HG02852 (cell line): ENCODE measurements around the gene FKTN.

Experiments used
- ATAC-seq: cut with Tn5 transposase; IDR thresholded peaks from one replicate; pipeline ENCODE4 v1.9.1; 2021; ENCODE audit warnings: mild to moderate bottlenecking, moderate library complexity; ENCODE audit not compliant: unreplicated experiment

The FKTN gene

GRCh38 chr9:105632807-105633206, 74.9 kb downstream of the FKTN start:
- ATAC-seq, result no peak

GRCh38 chr9:105633411-105633810, 75.5 kb downstream of the FKTN start:
- ATAC-seq, result no peak

GRCh38 chr9:105636331-105636730, 78.4 kb downstream of the FKTN start:
- no peak for ATAC-seq

GRCh38 chr9:105637787-105638395, 80.0 kb downstream of the FKTN start:
- no peak for ATAC-seq

GRCh38 chr9:105639936-105640335, 82.0 kb downstream of the FKTN start:
- ATAC-seq, result no peak

GRCh38 chr9:105643795-105644194, 85.9 kb downstream of the FKTN start:
- no peak for ATAC-seq

- ATAC-seq, result no peak
Measured at GRCh38 chr9:105646879-105647594, 89.1 kb downstream of the FKTN start.

- no peak for ATAC-seq
Measured at GRCh38 chr9:105647595-105648349, 89.8 kb downstream of the FKTN start.

- no peak for ATAC-seq
Measured at GRCh38 chr9:105651806-105652205, 93.9 kb downstream of the FKTN start.

- ATAC-seq, result peak; percentile 82
Measured at GRCh38 chr9:105656131-105656921, 98.4 kb downstream of the FKTN start.

GRCh38 chr9:105658351-105658750, 100.4 kb downstream of the FKTN start:
- no peak for ATAC-seq

- ATAC-seq, result no peak
Measured at GRCh38 chr9:105661011-105661410, 103.1 kb downstream of the FKTN start.

- peak; percentile 87 for ATAC-seq
Measured at GRCh38 chr9:105662184-105663104, 104.5 kb downstream of the FKTN start, which contains the start of gene TAL2. Gene TAL2 (plus strand): TSS chr9:105662457. CDS start chr9:105662497, 40 bp downstream.

- no peak for ATAC-seq
Measured at GRCh38 chr9:105663914-105664313, 106.0 kb downstream of the FKTN start.

- ATAC-seq, result no peak
Measured at GRCh38 chr9:105667867-105668266, 109.9 kb downstream of the FKTN start.

- ATAC-seq, result no peak
Measured at GRCh38 chr9:105670315-105670714, 112.4 kb downstream of the FKTN start.

GRCh38 chr9:105670775-105671174, 112.8 kb downstream of the FKTN start:
- ATAC-seq, result no peak

- ATAC-seq, result peak; percentile 71
Measured at GRCh38 chr9:105672711-105673234, 114.8 kb downstream of the FKTN start.

- no peak for ATAC-seq
Measured at GRCh38 chr9:105673850-105674387, 116.0 kb downstream of the FKTN start.
